ENCODE data around the gene MRAP.

MRAP gene

GRCh38 chr21:32322676-32323075 is 24.0 kb downstream of the MRAP start:
- H3K27ac ChIP-seq: no peak overlapping the region
- TF ChIP-seq CTCF (conservative IDR thresholded peaks at IDR 0.05): no peak

GRCh38 chr21:32325706-32326105 is 27.1 kb downstream of the MRAP start:
- H3K27ac ChIP-seq: peak overlapping the region; percentile 6
- no peak for TF ChIP-seq CTCF (conservative IDR thresholded peaks at IDR 0.05)

- no peak overlapping the region for H3K27ac ChIP-seq
Measured at GRCh38 chr21:32328595-32328994, 29.9 kb downstream of the MRAP start.

GRCh38 chr21:32329331-32329730 is 30.7 kb downstream of the MRAP start:
- no peak overlapping the region for H3K27ac ChIP-seq
- TF ChIP-seq CTCF (conservative IDR thresholded peaks at IDR 0.05): no peak

More at GRCh38 chr21:32328595-32328994, 29.9 kb downstream of the MRAP start:
- no peak for TF ChIP-seq CTCF (conservative IDR thresholded peaks at IDR 0.05)

GRCh38 chr21:32329776-32330175 is 31.1 kb downstream of the MRAP start:
- TF ChIP-seq CTCF (conservative IDR thresholded peaks at IDR 0.05): no peak
- H3K27ac ChIP-seq: no peak overlapping the region

GRCh38 chr21:32330784-32331311 is 32.2 kb downstream of the MRAP start:
- TF ChIP-seq CTCF (conservative IDR thresholded peaks at IDR 0.05): no peak
- H3K27ac ChIP-seq: no peak overlapping the region

- no peak for TF ChIP-seq CTCF (conservative IDR thresholded peaks at IDR 0.05)
- no peak overlapping the region for H3K27ac ChIP-seq
Measured at GRCh38 chr21:32331444-32332305, 33.0 kb downstream of the MRAP start.
